ENCODE results near the gene SVIL. TPM values are rescaled to one million over a fixed set of nuclear protein-coding genes. Genes with fewer than 3 reads are reported as not detected.
A peak's percentile ranks its signal among the peaks of the same experiment; 100 is the strongest.

The SVIL gene
- total and polyA plus RNA-seq, 2 of the 13 experiments (the other 11 are each of a cell fraction or from before 2014, with no cell fraction given), result 3.9 to 12.1 TPM

DNA sequence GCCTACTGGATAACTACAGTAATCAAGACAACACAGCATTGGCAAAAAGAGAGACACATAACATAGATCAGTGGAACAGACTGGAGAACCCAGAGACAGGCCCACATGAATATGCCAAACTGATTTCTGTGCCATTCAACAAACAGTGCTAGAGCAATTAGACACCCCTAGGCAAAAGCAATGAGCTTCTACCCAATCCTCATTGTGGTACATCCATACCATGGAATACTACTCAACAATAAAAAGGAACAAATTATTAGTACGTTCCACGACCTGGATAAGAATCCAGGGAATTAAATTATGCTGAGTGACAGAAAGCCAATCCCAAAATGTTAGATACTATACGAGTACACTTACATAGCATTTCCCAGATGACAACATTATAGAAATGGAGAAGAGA, 2.8 kb upstream of the SVIL start (continued):
- TF ChIP-seq, protein P1, sequence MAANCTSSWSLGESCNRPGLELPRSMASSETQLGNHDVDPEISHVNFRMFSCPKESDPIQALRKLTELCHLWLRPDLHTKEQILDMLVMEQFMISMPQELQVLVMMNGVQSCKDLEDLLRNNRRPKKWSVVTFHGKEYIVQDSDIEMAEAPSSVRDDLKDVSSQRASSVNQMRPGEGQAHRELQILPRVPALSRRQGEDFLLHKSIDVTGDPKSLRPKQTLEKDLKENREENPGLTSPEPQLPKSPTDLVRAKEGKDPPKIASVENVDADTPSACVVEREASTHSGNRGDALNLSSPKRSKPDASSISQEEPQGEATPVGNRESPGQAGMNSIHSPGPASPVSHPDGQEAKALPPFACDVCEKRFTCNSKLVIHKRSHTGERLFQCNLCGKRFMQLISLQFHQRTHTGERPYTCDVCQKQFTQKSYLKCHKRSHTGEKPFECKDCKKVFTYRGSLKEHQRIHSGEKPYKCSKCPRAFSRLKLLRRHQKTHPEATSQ (CRISPR knock-in tag; IDR thresholded peaks at IDR 0.05; ENCODE audit: borderline replicate concordance), result no peak
- no peak for TF ChIP-seq ZNF619 (CRISPR knock-in tag; IDR thresholded peaks at IDR 0.05)

DNA sequence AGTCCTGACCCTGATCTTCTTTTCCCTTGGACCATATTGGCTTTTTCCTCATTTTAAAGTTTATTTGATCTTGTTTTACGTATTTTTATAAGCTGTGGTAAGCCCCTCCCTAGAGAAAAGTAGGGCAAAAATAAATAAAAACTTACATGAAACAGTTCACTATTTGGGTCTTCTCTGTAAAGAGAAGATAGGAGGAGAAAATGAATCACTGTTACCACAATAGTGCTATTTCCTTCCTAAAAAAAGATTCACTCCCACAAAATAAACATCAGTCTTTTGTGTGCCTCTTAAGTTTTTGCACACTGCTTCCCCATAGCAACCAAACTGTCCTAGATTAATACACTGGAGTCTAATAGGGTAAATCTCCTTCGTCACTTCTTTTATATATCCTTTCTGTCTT, 1.4 kb upstream of the SVIL start:
- in situ Hi-C loops (cut with HindIII; ENCODE audit: extremely low pct_ligation_motif_present, low pct_unique_long_range_greater_than_20kb) (loop anchor here (5.0 kb wide), 1 partner anchor 101 kb away; no protein-coding TSS in a partner anchor), intact Hi-C loops (cut with micrococcal nuclease; ENCODE audit: unreplicated experiment) (no loop called here)
- Histone ChIP-seq H2AFZ (ENCODE audit: low read length) (no peak overlapping the region), H3K4me2 (ENCODE audit: low read depth, low read length) (peak overlapping the region; percentile 72; the same call in 1 of the 2 replicates), H3K9me3 (ENCODE audit: low read length) (no peaks in the 10 kb centered on the region), H3K27ac (ENCODE audit: extremely low read length, insufficient read depth, low read length) (no peak overlapping the region), H3K9ac (ENCODE audit: insufficient read depth, low read depth, low read length) (no peak overlapping the region), H3K4me1 (ENCODE audit: insufficient read depth, low read length) (peaks cover 38% of the 10 kb centered on the region), H3K4me3 (replicated peaks in 1 of 3; ENCODE audit: insufficient read depth in 1 of 3, low read depth in 2 of 3, low read length in 3 of 3) (no peak overlapping the region), H4K20me1 (ENCODE audit: insufficient read depth, low read length) (no peaks in the 10 kb centered on the region), H3K79me2 (ENCODE audit: insufficient read depth, low read length) (no peaks in the 10 kb centered on the region), H3K27me3 (ENCODE audit: control insufficient read depth in 1 of 2, insufficient read depth in 2 of 2, low read length in 2 of 2) (no peaks in the 10 kb centered on the region), H3K36me3 (replicated peaks in 1 of 2; ENCODE audit: control insufficient read depth in 1 of 2, insufficient read depth in 2 of 2, low read length in 2 of 2) (no peaks in the 10 kb centered on the region)
- DNase-seq (ENCODE audit: low spot score), result no peak
- TF ChIP-seq, protein P2, sequence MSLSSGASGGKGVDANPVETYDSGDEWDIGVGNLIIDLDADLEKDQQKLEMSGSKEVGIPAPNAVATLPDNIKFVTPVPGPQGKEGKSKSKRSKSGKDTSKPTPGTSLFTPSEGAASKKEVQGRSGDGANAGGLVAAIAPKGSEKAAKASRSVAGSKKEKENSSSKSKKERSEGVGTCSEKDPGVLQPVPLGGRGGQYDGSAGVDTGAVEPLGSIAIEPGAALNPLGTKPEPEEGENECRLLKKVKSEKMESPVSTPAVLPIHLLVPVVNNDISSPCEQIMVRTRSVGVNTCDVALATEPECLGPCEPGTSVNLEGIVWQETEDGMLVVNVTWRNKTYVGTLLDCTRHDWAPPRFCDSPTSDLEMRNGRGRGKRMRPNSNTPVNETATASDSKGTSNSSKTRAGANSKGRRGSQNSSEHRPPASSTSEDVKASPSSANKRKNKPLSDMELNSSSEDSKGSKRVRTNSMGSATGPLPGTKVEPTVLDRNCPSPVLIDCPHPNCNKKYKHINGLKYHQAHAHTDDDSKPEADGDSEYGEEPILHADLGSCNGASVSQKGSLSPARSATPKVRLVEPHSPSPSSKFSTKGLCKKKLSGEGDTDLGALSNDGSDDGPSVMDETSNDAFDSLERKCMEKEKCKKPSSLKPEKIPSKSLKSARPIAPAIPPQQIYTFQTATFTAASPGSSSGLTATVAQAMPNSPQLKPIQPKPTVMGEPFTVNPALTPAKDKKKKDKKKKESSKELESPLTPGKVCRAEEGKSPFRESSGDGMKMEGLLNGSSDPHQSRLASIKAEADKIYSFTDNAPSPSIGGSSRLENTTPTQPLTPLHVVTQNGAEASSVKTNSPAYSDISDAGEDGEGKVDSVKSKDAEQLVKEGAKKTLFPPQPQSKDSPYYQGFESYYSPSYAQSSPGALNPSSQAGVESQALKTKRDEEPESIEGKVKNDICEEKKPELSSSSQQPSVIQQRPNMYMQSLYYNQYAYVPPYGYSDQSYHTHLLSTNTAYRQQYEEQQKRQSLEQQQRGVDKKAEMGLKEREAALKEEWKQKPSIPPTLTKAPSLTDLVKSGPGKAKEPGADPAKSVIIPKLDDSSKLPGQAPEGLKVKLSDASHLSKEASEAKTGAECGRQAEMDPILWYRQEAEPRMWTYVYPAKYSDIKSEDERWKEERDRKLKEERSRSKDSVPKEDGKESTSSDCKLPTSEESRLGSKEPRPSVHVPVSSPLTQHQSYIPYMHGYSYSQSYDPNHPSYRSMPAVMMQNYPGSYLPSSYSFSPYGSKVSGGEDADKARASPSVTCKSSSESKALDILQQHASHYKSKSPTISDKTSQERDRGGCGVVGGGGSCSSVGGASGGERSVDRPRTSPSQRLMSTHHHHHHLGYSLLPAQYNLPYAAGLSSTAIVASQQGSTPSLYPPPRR (CRISPR knock-in tag; IDR thresholded peaks at IDR 0.05; ENCODE audit: borderline replicate concordance), result no peak
- TF ChIP-seq HNRNPUL1 (IDR thresholded peaks at IDR 0.05; ENCODE audit: low read depth, low read length), result peak; percentile 12; the same call in 1 of the 2 replicates
- ChIA-PET CTCF (ENCODE audit: low intra/inter-chr PET ratio, low total read pairs) (no interaction called here), POLR2A (interaction anchor here (1.3 kb wide), 1 partner anchor 17 kb away, joined by 8 read pairs; no protein-coding TSS in a partner anchor)
- ATAC-seq, result no peak
- 80% methylated on average over 2 of the region's 2 CpGs for WGBS (ENCODE audit: low lambda C conversion rate)
- no TSS peak for BruUV-seq (replicated peaks)
- FAIRE-seq, result no peak
